Activated CD4-positive, CD25-positive, alpha-beta regulatory T cell treated with anti-CD3 and anti-CD28 coated beads, Interleukin-2, amount 50 U/mL, for 24 hours (primary cell): ENCODE data around the gene MCFD2.
"Not testable (repeated sequence)": the region's sequence is repeated elsewhere in the genome, so short reads cannot be mapped to it uniquely, and the experiment has no call there.

ENCODE experiments used
- ATAC-seq, 2 donors: fragments of 150-1000 bp; cut with Tn5 transposase; one replicate each; pipeline ENCODE4 v1.10.0; 2021; ENCODE audit warnings: mild to moderate bottlenecking in 1 of 2, moderate library complexity in 1 of 2

MCFD2 gene

DNA sequence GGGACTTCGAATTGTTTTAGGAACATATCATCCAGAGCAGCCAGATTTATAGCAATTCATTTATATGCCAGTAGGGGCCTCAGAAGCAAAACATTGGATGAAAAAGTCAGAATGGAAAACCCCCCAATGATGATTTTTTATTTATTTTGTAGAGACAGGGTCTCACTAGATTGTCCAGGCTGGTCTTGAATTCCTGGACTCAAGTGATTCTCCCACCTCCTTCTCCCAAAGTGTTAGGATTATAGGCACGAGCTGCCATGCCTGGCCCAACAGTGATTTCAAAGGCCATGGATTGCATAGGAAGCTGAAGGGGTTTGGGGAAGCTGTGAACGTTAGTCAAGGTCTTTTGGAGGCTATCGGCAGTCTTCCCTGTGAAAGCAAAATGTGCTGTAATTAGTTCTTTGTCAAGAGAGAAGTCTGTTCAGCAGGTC, 21.9 kb upstream of the MCFD2 start:
- no peak for ATAC-seq

DNA sequence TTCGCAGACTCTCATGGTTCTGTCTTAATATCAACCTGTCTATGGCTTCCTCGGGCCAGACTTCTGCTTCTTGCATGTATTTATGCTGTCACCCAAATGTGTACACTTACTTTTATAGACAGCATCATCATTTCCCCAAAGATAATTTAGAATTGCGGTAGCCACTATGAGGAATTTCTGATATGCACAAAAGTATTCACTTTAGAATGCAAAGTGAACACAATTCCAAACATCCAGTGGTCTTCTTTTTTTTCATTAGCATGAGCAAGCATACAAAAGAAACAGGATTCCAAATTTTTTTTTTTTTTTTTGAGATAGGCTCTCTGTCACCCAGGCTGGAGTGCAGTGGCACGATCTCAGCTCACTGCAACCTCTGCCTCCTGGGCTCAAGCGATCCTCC, 21.0 kb upstream of the MCFD2 start:
- ATAC-seq, result no peak

DNA sequence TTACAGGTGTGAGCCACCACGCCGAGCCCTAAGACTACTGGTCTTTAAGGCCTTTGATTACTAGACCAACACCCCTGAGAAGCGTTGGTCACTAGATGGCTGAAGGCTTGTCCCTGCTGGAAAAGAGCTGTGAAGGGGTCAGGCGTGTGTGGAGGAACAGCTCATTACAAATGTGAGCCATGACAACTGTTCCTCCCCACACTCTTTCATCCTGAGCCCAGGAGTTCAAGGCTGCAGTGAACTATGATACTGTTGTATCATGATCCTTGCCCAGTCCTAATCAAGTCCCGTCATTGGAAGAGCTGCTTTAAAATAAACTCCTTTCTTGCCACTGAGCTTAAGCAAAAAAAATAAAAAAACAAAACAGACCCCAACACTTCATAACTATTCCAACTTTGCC, 19.5 kb upstream of the MCFD2 start:
- no peak for ATAC-seq

GRCh38 chr2:46929612-46930011, 14.0 kb upstream of the MCFD2 start:
- ATAC-seq, result no peak

DNA sequence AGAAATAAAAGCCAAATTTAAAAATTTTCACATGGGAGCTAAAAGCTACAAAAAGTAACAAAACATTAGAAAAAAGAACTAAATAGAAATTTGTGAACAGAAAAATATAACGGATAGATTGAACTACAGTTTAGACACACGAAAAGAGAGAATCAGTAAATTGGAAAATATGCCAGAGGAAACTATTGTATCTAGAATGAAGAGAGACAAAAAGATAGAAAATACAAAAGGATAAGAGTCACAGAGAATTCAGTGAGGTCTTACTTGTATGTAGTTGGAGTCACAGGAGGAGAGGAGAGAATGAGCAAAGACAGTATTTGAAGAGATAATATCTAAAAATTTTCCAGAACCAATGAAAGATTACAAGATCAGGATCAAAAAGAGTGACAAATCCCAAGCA, 11.3 kb upstream of the MCFD2 start:
- no peak for ATAC-seq

GRCh38 chr2:46925474-46926351, 10.1 kb upstream of the MCFD2 start:
- no peak for ATAC-seq

DNA sequence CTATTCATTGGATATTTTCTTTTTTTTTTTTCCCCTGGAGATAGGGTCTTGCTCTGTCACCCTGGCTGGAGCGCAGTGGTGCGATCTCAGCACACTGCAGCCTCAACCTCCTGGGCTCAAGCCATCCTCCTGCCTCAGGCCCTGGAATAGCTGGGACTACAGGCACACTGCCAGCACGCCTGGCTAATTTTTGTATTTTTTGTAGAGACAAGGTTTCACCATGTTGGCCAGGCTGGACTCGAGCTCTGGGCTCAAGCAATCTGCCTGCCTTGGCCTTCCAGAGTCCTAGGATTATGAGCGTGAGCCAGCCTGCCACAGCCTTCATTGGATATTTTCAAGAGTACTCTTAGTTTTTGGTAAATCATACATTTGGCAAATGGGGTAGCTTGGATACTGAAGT, 9.0 kb upstream of the MCFD2 start:
- no peak for ATAC-seq

DNA sequence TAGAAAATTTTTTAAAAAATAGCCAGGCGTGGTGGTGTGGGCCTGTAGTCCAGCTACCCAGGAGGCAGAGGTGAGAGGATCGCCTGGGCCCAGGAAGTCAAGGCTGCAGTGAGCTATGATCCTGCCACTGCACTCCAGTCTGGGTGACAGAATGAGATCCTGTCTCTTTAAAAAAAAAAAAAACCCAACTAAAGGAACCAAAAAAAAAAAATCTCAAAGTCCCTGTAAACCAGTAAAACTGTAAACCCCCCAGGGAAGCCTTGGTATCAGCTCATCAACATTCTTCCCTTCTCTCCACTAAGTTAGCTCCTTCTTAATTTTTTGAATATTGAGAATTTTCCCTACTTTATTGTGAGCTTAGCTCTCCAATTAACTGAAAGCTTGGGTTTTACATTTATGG, 8.4 kb upstream of the MCFD2 start:
- no peak for ATAC-seq

DNA sequence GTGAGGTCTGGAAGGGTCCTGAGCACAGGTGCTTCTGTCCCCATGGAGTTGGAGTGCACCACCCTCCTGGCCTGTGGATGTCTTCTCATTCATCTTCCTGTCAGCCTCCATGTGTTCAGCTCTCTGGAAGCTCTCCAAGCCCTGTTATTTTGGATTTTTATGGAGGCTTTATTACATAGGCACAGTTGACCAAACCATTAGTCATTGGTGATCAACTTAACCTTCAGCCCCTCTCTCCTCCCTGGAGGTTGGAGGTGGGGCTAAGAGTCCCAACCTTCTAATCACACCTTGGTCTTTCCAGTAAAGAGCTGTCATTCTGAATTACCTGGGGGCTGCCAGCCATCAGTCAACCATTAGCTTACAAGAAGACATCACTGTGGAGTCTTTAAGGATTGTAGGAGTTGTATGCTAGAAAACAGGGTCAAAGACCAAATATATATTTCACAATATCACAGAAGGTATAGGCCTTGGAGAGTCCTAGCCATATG, 7.5 kb upstream of the MCFD2 start:
- ATAC-seq, result no peak

- no peak for ATAC-seq
Measured at GRCh38 chr2:46922606-46923005, 7.0 kb upstream of the MCFD2 start.

DNA sequence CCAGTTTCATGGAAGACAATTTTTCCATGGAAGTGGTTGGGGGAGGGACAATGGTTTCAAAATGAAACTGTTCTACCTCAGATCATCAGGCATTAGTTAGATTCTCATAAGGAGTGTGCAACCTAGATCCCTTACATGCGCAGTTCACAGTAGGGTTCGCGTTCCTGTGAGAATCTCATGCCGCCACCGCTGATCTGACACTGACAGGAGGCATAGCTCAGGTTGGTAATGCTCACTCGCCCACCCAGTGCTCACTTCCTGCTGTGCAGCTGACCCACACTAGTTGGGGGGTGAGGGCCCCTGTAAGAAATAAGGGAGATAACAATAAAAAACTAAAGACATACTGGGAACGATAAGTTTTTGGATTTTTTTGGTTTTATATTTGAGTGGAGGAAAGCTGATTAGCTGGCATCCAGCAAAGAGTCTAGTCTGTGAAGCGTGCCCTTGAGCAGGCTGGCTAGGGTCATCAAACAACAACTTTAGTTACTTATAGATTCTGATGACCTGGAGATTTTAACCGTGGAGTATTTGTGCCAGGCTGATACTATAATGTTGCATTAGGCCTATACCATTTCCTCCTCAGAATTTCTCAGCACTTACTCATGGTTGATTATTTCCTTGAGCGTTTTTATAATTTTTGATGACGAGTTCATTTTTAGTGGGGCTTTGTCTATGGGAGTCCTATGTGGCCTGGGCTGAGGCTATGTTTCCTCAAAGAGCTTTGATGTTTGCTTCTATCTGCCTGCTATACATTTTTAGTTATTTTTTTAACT, 6.3 kb upstream of the MCFD2 start:
- no peak for ATAC-seq

- ATAC-seq, result no peak
Measured at GRCh38 chr2:46917628-46918027, 2.0 kb upstream of the MCFD2 start.

DNA sequence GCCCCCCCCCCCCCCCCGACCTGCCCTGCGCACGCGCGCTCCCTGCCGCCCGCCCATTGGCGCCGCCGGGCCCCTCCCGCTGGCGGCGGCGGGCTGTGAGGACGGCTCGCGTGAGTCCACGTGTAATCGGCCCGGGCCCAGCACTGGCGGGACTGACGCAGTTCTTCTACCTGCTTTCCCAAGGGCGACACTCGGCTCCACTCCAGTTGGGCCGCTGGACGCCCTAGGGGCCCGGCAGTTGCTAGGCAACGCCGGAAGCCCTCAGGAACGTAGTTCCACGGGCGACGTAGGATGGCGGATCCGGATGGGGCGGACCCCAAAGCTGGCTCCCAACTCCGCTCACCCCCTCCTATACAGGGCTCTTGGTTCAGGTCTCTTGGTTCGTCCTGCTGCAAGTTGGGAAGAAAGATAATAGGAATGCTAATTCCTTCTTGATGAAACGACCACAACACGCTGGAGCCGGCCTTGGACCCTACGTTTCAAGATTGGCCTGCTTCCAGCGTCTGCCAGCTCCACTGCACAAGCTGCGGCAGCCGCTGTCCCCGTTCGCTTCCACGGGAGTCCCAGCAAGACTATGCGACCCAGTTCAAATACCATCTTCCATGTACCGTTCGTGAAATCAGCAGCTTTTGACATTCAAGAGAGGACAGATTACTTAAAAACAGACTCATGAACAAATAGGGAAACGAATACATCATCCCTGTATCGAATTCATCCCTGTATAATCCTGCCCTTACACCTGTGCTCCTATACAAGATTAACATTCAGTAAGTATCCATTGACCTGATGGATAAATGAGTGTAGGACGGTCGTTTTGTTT, 415 bp upstream of the MCFD2 start:
- peak; percentile 94 for ATAC-seq

GRCh38 chr2:46914578-46915230, 902 bp downstream of the MCFD2 start:
- ATAC-seq, result no peak

DNA sequence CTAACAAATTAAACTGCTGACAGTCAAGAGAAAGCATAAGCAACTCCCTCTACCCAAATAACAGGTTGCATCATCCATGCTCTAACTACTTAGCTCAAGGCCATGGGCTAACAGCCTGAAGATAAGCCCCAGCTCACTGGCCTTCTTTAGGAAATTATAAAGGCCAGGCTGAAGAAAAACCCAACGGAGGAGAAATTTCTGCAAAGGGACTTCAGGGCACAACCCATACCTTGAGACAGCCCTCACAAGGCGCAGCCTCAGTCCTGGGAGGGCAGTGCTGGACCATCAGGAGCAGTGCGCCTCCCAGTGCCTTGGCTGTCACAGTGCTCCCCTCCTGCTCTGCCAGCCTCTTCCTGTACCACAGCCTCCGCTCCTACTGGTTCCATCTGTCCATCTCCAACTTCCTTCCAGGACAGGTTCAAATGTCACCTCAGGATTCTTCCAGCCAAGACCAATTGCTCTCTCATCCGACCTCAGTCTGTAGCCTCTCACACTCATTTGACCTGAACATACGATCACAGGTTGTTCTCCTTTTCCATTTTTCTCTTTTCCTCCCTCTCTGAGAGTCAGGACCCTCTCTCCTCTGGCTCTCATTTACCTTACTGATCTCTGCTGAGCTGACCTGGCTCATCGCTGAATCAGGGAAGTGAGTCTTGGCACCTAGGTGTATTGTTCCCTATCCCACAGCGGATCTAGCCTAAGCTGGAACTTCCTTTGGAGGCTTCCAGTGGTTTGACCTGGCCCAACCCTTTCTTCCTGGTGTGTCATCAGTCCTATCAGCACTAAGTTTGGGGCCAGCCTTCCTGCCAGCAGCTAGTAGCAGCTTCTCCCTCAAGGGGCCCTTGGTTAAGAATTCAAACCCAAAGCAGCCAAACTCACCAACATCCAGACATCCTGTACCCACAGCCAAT, 1.9 kb downstream of the MCFD2 start:
- ATAC-seq, result no peak

- peak; percentile 96 to 99 for ATAC-seq
Measured at GRCh38 chr2:46909771-46910419, 5.7 kb downstream of the MCFD2 start.

GRCh38 chr2:46909150-46909549, 6.5 kb downstream of the MCFD2 start:
- no peak for ATAC-seq

DNA sequence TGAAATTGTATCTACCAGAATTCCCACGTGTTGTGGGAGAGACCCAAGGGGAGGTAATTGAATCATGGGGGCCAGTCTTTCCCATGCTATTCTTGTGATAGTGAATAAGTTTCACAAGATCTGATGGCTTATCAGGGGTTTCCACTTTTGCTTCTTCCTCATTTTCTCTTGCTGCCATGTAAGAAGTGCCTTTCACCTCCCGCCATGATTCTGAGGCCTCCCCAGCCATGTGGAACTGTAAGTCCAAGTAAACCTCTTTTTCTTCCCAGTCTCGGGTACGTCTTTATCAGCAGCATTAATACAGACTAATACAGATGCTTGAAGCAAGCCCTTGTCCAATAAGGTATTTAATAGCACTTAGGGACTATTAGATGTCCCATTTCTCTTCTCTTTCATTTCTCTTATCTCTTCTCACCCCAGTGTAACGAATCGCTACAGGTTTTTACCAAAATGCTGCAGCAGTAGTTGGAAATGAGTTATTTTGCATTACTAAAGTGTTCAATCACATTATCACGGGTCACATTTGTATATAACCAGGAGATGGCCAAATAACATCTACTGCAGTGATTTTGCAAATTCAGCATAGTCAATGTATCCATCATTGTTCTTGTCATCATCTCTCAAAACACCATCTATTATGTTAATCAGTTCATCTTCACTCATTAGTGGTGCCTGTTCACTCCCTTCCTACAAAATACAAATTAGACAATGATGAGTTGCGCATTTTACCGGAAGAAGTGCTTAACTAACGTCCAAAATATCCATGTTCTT, 10.5 kb downstream of the MCFD2 start:
- not testable (repeated sequence) for ATAC-seq

- not testable (repeated sequence) for ATAC-seq
Measured at GRCh38 chr2:46902980-46903379, 12.6 kb downstream of the MCFD2 start.

- ATAC-seq, result no peak
Measured at GRCh38 chr2:46902465-46902864, 13.1 kb downstream of the MCFD2 start.
